Right lung (tissue), 5 donors: ENCODE results near the gene GPR162. TPM values are rescaled to one million over a fixed set of nuclear protein-coding genes. Genes with fewer than 3 reads are reported as not detected.
A peak's percentile ranks its signal among the peaks of the same experiment; 100 is the strongest.
"Not testable (repeated sequence)": the region's sequence is repeated elsewhere in the genome, so short reads cannot be mapped to it uniquely, and the experiment has no call there.

Experiments used
- DNase-seq, 2 donors: peaks; one replicate each; pipeline ENCODE4 v3.0.0-alpha.2; 2013
- polyA plus RNA-seq, 5 donors: library from polyadenylated mRNA; unstranded; fragments of 120-200 nt; gene quantifications; one replicate each; pipeline versions ENCODE4 v1.2.1 to v1.2.3, GENCODE V29; 2013; ENCODE audit warnings: inconsistent platforms in 1 of 5, low replicate concordance in 1 of 5; ENCODE audit not compliant: insufficient read length in 5 of 5, insufficient read depth in 1 of 5

The GPR162 gene
- polyA plus RNA-seq, 5 donors: 7.1 to 17.0 (median 12.1) TPM

- no peak for DNase-seq
Observed at GRCh38 chr12:6853626-6854025, 32.0 kb downstream of the GPR162 start.

- DNase-seq: no peak
Observed at GRCh38 chr12:6854036-6854435, 32.4 kb downstream of the GPR162 start.

GRCh38 chr12:6855322-6855721 lies 33.7 kb downstream of the GPR162 start:
- DNase-seq: no peak

GRCh38 chr12:6858799-6859198 lies 37.2 kb downstream of the GPR162 start:
- DNase-seq: no peak

- no peak for DNase-seq
Observed at GRCh38 chr12:6860116-6860515, 38.5 kb downstream of the GPR162 start.

- no peak for DNase-seq
Observed at GRCh38 chr12:6860942-6861341, 39.3 kb downstream of the GPR162 start.

- no peak for DNase-seq
Observed at GRCh38 chr12:6861391-6861790, 39.8 kb downstream of the GPR162 start.

- DNase-seq: no peak
Observed at GRCh38 chr12:6863033-6863432, 41.4 kb downstream of the GPR162 start.

GRCh38 chr12:6863586-6864321 lies 42.1 kb downstream of the GPR162 start:
- DNase-seq: no peak

GRCh38 chr12:6865307-6865706 lies 43.7 kb downstream of the GPR162 start:
- DNase-seq: not testable (repeated sequence)

GRCh38 chr12:6866163-6866919 lies 44.7 kb downstream of the GPR162 start:
- DNase-seq: no peak

GRCh38 chr12:6866920-6867412 lies 45.3 kb downstream of the GPR162 start:
- no peak for DNase-seq

GRCh38 chr12:6867413-6868210 lies 46.0 kb downstream of the GPR162 start, which contains the start of gene TPI1:
TPI1 (plus strand) TSS chr12:6867531; CDS start chr12:6867567, 36 bp downstream.
- peak; percentile 83 to 84 for DNase-seq

GRCh38 chr12:6868211-6869048 lies 46.8 kb downstream of the GPR162 start:
- DNase-seq: no peak

GRCh38 chr12:6869049-6870021 lies 47.7 kb downstream of the GPR162 start:
- DNase-seq: peak; percentile 65 to 72

- not testable (repeated sequence) for DNase-seq
Observed at GRCh38 chr12:6870304-6870703, 48.7 kb downstream of the GPR162 start.

- no peak for DNase-seq
Observed at GRCh38 chr12:6871052-6871957, 49.7 kb downstream of the GPR162 start.
